GM12878 (cell line): ENCODE data around the gene FLYWCH2. TPM values are rescaled to one million over a fixed set of nuclear protein-coding genes. Genes with fewer than 3 reads are reported as not detected.

ENCODE experiments used
- CBFB ChIP-seq: IDR thresholded peaks from 2 replicates; pipeline ENCODE4 v1.6.1; 2016; ENCODE audit warnings: antibody characterized with exemption, low read depth
- GATAD2B ChIP-seq: fragments of 450-650 bp; conservative IDR thresholded peaks from 2 replicates; pipeline ENCODE4 v1.6.1; 2017; ENCODE audit warnings: low read depth, mild to moderate bottlenecking, moderate library complexity
- HDGF ChIP-seq: fragments of 450-650 bp; IDR thresholded peaks from 2 replicates; pipeline ENCODE4 v1.6.1; 2016; ENCODE audit warnings: antibody characterized with exemption
- MXI1 ChIP-seq: fragments of 150-350 bp; IDR thresholded peaks from 2 replicates; pipeline ENCODE4 v1.6.1; 2011; ENCODE audit warnings: low read depth, mild to moderate bottlenecking, inconsistent platforms, low read length, improper control_type of control experiment
- NFYA ChIP-seq: IDR thresholded peaks from 2 replicates; pipeline ENCODE4 v1.6.1; 2011; ENCODE audit warnings: low read depth, mild to moderate bottlenecking, low read length, improper control_type of control experiment, borderline replicate concordance
- NFYB ChIP-seq: IDR thresholded peaks from 2 replicates; pipeline ENCODE4 v1.6.1; 2011; ENCODE audit warnings: low read depth, mild to moderate bottlenecking, low read length, improper control_type of control experiment, moderate library complexity; ENCODE audit not compliant: insufficient read depth
- POLR2AphosphoS2 ChIP-seq: IDR thresholded peaks from 2 replicates; pipeline ENCODE4 v1.6.1; 2011; ENCODE audit warnings: low read depth, mild to moderate bottlenecking, low read length, improper control_type of control experiment, moderate library complexity
- POLR2AphosphoS5 ChIP-seq: IDR thresholded peaks from 2 replicates; pipeline ENCODE4 v1.6.1; 2011; ENCODE audit warnings: mild to moderate bottlenecking, low read length, inconsistent platforms
- POU2F2 ChIP-seq: IDR thresholded peaks from 3 replicates; pipeline ENCODE4 v1.6.1; 2011; ENCODE audit warnings: low read depth, mild to moderate bottlenecking, low read length, borderline replicate concordance
- RB1 ChIP-seq: fragments of 450-650 bp; formaldehyde crosslinking; IDR thresholded peaks from 2 replicates; pipeline ENCODE4 v1.6.1; 2017; ENCODE audit warnings: mild to moderate bottlenecking, borderline replicate concordance
- SP1 ChIP-seq: IDR thresholded peaks from one replicate; pipeline ENCODE4 v1.6.1; 2011; ENCODE audit warnings: low read depth, low read length
- SRF ChIP-seq, 2 experiments: IDR thresholded peaks; 2 replicates each; pipeline ENCODE4 v1.6.1; 2011; ENCODE audit warnings: low read depth in 2 of 2, low read length in 2 of 2, mild to moderate bottlenecking in 1 of 2, moderate library complexity in 1 of 2
- TCF12 ChIP-seq: IDR thresholded peaks from 2 replicates; pipeline ENCODE4 v1.6.1; 2011; ENCODE audit warnings: low read depth, mild to moderate bottlenecking, low read length
- YBX1 ChIP-seq: fragments of 450-650 bp; IDR thresholded peaks from 2 replicates; pipeline ENCODE4 v1.6.1; 2016; ENCODE audit warnings: antibody characterized with exemption
- polyA plus RNA-seq, 11 experiments: library from polyadenylated mRNA; depleted of rRNA in 4 of 11; unstranded in 6 of 11; stranded (reverse) in 5 of 11; fragments of >200 nt; fragmentation: Nextera tagmentation in 4 of 11; fragmentation: Illumina TruSeq in 1 of 11; extraction: Ambion mirVana in 4 of 11; extraction: Trizol in 1 of 11; gene quantifications; 1 replicate in 1 of 11; 2 replicates in 10 of 11; pipeline versions ENCODE4 v1.2.1 to v1.2.3, GENCODE V29; 2011 to 2016; ENCODE audit warnings: inconsistent platforms in 2 of 11, missing spikeins in 2 of 11, low read depth in 1 of 11
- total RNA-seq, 4 experiments: library from RNA; depleted of rRNA in 3 of 4; stranded (reverse); fragments of >200 nt in 3 of 4; fragmentation: Illumina TruSeq in 1 of 4; extraction: Trizol in 1 of 4; gene quantifications; 2 replicates each; pipeline versions ENCODE4 v1.2.1 to v1.2.3, GENCODE V29; 2013 to 2021
- TF ChIP-seq, protein P1 (sequence below): fragments of 150-350 bp; IDR thresholded peaks from 2 replicates; pipeline ENCODE4 v1.6.1; 2016; ENCODE audit warnings: low read depth, low read length
- TF ChIP-seq, protein P2 (sequence below): IDR thresholded peaks from 2 replicates; pipeline ENCODE4 v1.6.1; 2011; ENCODE audit warnings: mild to moderate bottlenecking, low read depth, low read length, moderate library complexity; ENCODE audit not compliant: insufficient replicate concordance
- TF ChIP-seq, protein P3 (sequence below): fragments of 450-650 bp; IDR thresholded peaks from 2 replicates; pipeline ENCODE4 v1.6.1; 2018; ENCODE audit warnings: mild to moderate bottlenecking, low read depth, moderate library complexity; ENCODE audit not compliant: partially characterized antibody

Gene FLYWCH2
- total and polyA plus RNA-seq, 10 of the 15 experiments (the other 5 are each of a cell fraction or from before 2014, with no cell fraction given), result 0.27 to 43.1 (median 17.7) TPM

- TF ChIP-seq RB1 (0 out of 2 replicates have a peak, but pooled peaks have one; percentile 55), NFYB (peak; percentile 89), TCF12 (peak; percentile 48; the same call in 1 of the 2 replicates), CBFB (0 out of 2 replicates have a peak, but pooled peaks have one; percentile 37), POU2F2 (peak; percentile 76; the same call in 1 of the 3 replicates), SRF (IDR thresholded peaks at IDR 0.05; ENCODE audit: low read depth in 2 of 2, low read length in 2 of 2) (0 out of 4 replicates have a peak, but pooled peaks of 1 of the 2 experiments have one; percentile 4), SP1 (peak; percentile 92), HDGF (peak; percentile 88), YBX1 (no peak), GATAD2B (peak; percentile 18; the same call in 1 of the 2 replicates), POLR2AphosphoS2 (0 out of 2 replicates have a peak, but pooled peaks have one; percentile 76), POLR2AphosphoS5 (peak; percentile 88), MXI1 (peak; percentile 48; the same call in 1 of the 2 replicates), NFYA (no peak)
- TF ChIP-seq, protein P1, sequence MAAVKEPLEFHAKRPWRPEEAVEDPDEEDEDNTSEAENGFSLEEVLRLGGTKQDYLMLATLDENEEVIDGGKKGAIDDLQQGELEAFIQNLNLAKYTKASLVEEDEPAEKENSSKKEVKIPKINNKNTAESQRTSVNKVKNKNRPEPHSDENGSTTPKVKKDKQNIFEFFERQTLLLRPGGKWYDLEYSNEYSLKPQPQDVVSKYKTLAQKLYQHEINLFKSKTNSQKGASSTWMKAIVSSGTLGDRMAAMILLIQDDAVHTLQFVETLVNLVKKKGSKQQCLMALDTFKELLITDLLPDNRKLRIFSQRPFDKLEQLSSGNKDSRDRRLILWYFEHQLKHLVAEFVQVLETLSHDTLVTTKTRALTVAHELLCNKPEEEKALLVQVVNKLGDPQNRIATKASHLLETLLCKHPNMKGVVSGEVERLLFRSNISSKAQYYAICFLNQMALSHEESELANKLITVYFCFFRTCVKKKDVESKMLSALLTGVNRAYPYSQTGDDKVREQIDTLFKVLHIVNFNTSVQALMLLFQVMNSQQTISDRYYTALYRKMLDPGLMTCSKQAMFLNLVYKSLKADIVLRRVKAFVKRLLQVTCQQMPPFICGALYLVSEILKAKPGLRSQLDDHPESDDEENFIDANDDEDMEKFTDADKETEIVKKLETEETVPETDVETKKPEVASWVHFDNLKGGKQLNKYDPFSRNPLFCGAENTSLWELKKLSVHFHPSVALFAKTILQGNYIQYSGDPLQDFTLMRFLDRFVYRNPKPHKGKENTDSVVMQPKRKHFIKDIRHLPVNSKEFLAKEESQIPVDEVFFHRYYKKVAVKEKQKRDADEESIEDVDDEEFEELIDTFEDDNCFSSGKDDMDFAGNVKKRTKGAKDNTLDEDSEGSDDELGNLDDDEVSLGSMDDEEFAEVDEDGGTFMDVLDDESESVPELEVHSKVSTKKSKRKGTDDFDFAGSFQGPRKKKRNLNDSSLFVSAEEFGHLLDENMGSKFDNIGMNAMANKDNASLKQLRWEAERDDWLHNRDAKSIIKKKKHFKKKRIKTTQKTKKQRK, result peak; percentile 42; the same call in 1 of the 2 replicates
- TF ChIP-seq, protein P2, sequence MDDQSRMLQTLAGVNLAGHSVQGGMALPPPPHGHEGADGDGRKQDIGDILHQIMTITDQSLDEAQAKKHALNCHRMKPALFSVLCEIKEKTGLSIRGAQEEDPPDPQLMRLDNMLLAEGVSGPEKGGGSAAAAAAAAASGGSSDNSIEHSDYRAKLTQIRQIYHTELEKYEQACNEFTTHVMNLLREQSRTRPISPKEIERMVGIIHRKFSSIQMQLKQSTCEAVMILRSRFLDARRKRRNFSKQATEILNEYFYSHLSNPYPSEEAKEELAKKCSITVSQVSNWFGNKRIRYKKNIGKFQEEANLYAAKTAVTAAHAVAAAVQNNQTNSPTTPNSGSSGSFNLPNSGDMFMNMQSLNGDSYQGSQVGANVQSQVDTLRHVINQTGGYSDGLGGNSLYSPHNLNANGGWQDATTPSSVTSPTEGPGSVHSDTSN, result peak; percentile 53
- TF ChIP-seq, protein P3, sequence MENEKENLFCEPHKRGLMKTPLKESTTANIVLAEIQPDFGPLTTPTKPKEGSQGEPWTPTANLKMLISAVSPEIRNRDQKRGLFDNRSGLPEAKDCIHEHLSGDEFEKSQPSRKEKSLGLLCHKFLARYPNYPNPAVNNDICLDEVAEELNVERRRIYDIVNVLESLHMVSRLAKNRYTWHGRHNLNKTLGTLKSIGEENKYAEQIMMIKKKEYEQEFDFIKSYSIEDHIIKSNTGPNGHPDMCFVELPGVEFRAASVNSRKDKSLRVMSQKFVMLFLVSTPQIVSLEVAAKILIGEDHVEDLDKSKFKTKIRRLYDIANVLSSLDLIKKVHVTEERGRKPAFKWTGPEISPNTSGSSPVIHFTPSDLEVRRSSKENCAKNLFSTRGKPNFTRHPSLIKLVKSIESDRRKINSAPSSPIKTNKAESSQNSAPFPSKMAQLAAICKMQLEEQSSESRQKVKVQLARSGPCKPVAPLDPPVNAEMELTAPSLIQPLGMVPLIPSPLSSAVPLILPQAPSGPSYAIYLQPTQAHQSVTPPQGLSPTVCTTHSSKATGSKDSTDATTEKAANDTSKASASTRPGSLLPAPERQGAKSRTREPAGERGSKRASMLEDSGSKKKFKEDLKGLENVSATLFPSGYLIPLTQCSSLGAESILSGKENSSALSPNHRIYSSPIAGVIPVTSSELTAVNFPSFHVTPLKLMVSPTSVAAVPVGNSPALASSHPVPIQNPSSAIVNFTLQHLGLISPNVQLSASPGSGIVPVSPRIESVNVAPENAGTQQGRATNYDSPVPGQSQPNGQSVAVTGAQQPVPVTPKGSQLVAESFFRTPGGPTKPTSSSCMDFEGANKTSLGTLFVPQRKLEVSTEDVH, result no peak
Measured at GRCh38 chr16:2905241-2905987, 22.4 kb downstream of the FLYWCH2 start (continued).
